Neural progenitor cell (in vitro differentiated cells): ENCODE results near the gene KRTAP9-9. TPM values are rescaled to one million over a fixed set of nuclear protein-coding genes. Genes with fewer than 3 reads are reported as not detected.
"Not testable (repeated sequence)": the region's sequence is repeated elsewhere in the genome, so short reads cannot be mapped to it uniquely, and the experiment has no call there.

ENCODE experiments used
- DNase-seq: peaks from one replicate; pipeline ENCODE4 v3.0.0-alpha.2; 2016; ENCODE audit warnings: low spot score
- H2AFZ ChIP-seq: fragments of 200-600 bp; sonication (generic); replicated peaks from 2 replicates; pipeline ENCODE4 v1.6.1; 2016; ENCODE audit warnings: antibody characterized with exemption
- H3F3A ChIP-seq: fragments of 200-600 bp; sonication (generic); 2 replicates; pipeline ENCODE4 v1.6.1; 2016; ENCODE audit warnings: antibody characterized with exemption, low read depth
- H3K27ac ChIP-seq: fragments of 200-600 bp; sonication (generic); 2 replicates; pipeline ENCODE4 v1.5.1; 2016; ENCODE audit warnings: mild to moderate bottlenecking
- H3K27me3 ChIP-seq: fragments of 200-600 bp; sonication (generic); 2 replicates; pipeline ENCODE4 v1.6.1; 2016; ENCODE audit warnings: mild to moderate bottlenecking, moderate library complexity
- H3K36me3 ChIP-seq: fragments of 200-600 bp; sonication (generic); 2 replicates; pipeline ENCODE4 v1.5.1; 2016
- H3K4me1 ChIP-seq: fragments of 200-600 bp; sonication (generic); 2 replicates; pipeline ENCODE4 v1.6.1; 2016; ENCODE audit warnings: mixed run types
- H3K4me2 ChIP-seq: fragments of 200-600 bp; sonication (generic); 2 replicates; pipeline ENCODE4 v1.6.1; 2016
- H3K4me3 ChIP-seq: fragments of 200-600 bp; sonication (generic); 2 replicates; pipeline ENCODE4 v1.5.1; 2016
- H3K79me2 ChIP-seq: fragments of 200-600 bp; sonication (generic); 2 replicates; pipeline ENCODE4 v1.6.1; 2016; ENCODE audit warnings: low read depth
- H3K9ac ChIP-seq: fragments of 200-600 bp; sonication (generic); 2 replicates; pipeline ENCODE4 v1.6.1; 2016
- H3K9me3 ChIP-seq: fragments of 200-600 bp; sonication (generic); 2 replicates; pipeline ENCODE4 v1.5.1; 2016; ENCODE audit warnings: low read depth
- H4K20me1 ChIP-seq: fragments of 200-600 bp; sonication (generic); 2 replicates; pipeline ENCODE4 v1.6.1; 2016; ENCODE audit warnings: low read depth
- H3K27ac Mint-ChIP-seq: 3 replicates; pipeline ENCODE4 v1.8.0; 2021; ENCODE audit warnings: mixed read lengths
- H3K27me3 Mint-ChIP-seq: 2 replicates; pipeline ENCODE4 v1.8.0; 2022; ENCODE audit warnings: low read depth, mild to moderate bottlenecking, inconsistent platforms, moderate library complexity, mixed read lengths; ENCODE audit not compliant: insufficient read depth
- H3K36me3 Mint-ChIP-seq: 3 replicates; pipeline ENCODE4 v1.8.0; 2021; ENCODE audit warnings: mixed read lengths
- H3K4me1 Mint-ChIP-seq: 3 replicates; pipeline ENCODE4 v1.8.0; 2021; ENCODE audit warnings: mixed read lengths
- H3K4me3 Mint-ChIP-seq: 3 replicates; pipeline ENCODE4 v1.8.0; 2021; ENCODE audit warnings: mild to moderate bottlenecking, moderate library complexity, mixed read lengths
- H3K9me3 Mint-ChIP-seq: 3 replicates; pipeline ENCODE4 v1.8.0; 2020; ENCODE audit warnings: mixed read lengths
- CTCF ChIP-seq: fragments of 200-600 bp; sonication (generic); IDR thresholded peaks from 2 replicates; pipeline ENCODE4 v1.5.1; 2017; ENCODE audit warnings: antibody characterized with exemption, mild to moderate bottlenecking
- EZH2 ChIP-seq: fragments of 200-600 bp; sonication (generic); IDR thresholded peaks from 2 replicates; pipeline ENCODE4 v1.6.1; 2017; ENCODE audit warnings: antibody characterized with exemption, mild to moderate bottlenecking, moderate library complexity
- EZH2phosphoT487 ChIP-seq: fragments of 200-600 bp; sonication (generic); IDR thresholded peaks from 2 replicates; pipeline ENCODE4 v1.6.1; 2017; ENCODE audit warnings: antibody characterized with exemption
- total RNA-seq: library from RNA; depleted of rRNA; stranded (reverse); fragments of >200 nt; gene quantifications from 2 replicates; pipeline ENCODE4 v1.2.3, GENCODE V29; 2015; ENCODE audit warnings: low replicate concordance

Gene KRTAP9-9
- total RNA-seq, 1 donor from 2014 or later, result not detected

GRCh38 chr17:41267711-41268110, 12.5 kb downstream of the KRTAP9-9 start:
- Histone ChIP-seq H3K4me2 (no peak overlapping the region), H2AFZ (no peak overlapping the region), H3K9me3 (no peaks in the 10 kb centered on the region), H3K27me3 (no peaks in the 10 kb centered on the region), H3K79me2 (no peaks in the 10 kb centered on the region), H3K36me3 (no peaks in the 10 kb centered on the region), H3F3A (no peaks in the 10 kb centered on the region), H3K27ac (no peak overlapping the region), H3K4me1 (no peaks in the 10 kb centered on the region), H4K20me1 (no peaks in the 10 kb centered on the region), H3K4me3 (no peak overlapping the region), H3K9ac (no peak overlapping the region)
- Mint-ChIP-seq H3K36me3 (no peaks in the 10 kb centered on the region), H3K4me3 (no peak overlapping the region), H3K27ac (no peak overlapping the region), H3K27me3 (peaks cover 3% of the 10 kb centered on the region), H3K4me1 (no peaks in the 10 kb centered on the region), H3K9me3 (no peaks in the 10 kb centered on the region)
- no peak for DNase-seq
- TF ChIP-seq EZH2, result no peak
- TF ChIP-seq CTCF, result no peak
- TF ChIP-seq EZH2phosphoT487, result no peak

GRCh38 chr17:41271323-41271722, 16.1 kb downstream of the KRTAP9-9 start:
- not testable (repeated sequence) for H3K4me1 Mint-ChIP-seq, H3K27me3 Mint-ChIP-seq, H3K4me3 ChIP-seq, H3K9me3 Mint-ChIP-seq, H3K9ac ChIP-seq, DNase-seq, H3K4me3 Mint-ChIP-seq, H3K36me3 ChIP-seq, H3K4me1 ChIP-seq, H4K20me1 ChIP-seq, H3K27ac ChIP-seq, H3K9me3 ChIP-seq, H3K36me3 Mint-ChIP-seq, H3K27ac Mint-ChIP-seq, H3K79me2 ChIP-seq, H3K27me3 ChIP-seq, H2AFZ ChIP-seq, H3K4me2 ChIP-seq, H3F3A ChIP-seq

GRCh38 chr17:41271858-41272257, 16.7 kb downstream of the KRTAP9-9 start:
- no peaks in the 10 kb centered on the region for H3K9me3 Mint-ChIP-seq
- Histone ChIP-seq H3K4me3 (no peak overlapping the region), H3F3A (no peaks in the 10 kb centered on the region), H3K9ac (no peak overlapping the region), H3K27me3 (no peaks in the 10 kb centered on the region), H3K9me3 (no peaks in the 10 kb centered on the region), H3K27ac (no peak overlapping the region), H3K36me3 (no peaks in the 10 kb centered on the region), H3K4me1 (no peaks in the 10 kb centered on the region), H2AFZ (no peak overlapping the region), H4K20me1 (no peaks in the 10 kb centered on the region), H3K79me2 (no peaks in the 10 kb centered on the region), H3K4me2 (no peak overlapping the region)
- H3K36me3 Mint-ChIP-seq, result no peaks in the 10 kb centered on the region
- TF ChIP-seq EZH2, result no peak
- TF ChIP-seq CTCF, result no peak
- no peak for TF ChIP-seq EZH2phosphoT487
- no peak overlapping the region for H3K27ac Mint-ChIP-seq
- DNase-seq, result no peak
- peaks cover 4% of the 10 kb centered on the region for H3K27me3 Mint-ChIP-seq
- no peak overlapping the region for H3K4me3 Mint-ChIP-seq
- no peaks in the 10 kb centered on the region for H3K4me1 Mint-ChIP-seq

GRCh38 chr17:41275648-41276190, 20.5 kb downstream of the KRTAP9-9 start, which contains the start of gene KRTAP9-7:
TSS of gene KRTAP9-7 (plus strand) at chr17:41275698. CDS start at chr17:41275698, 0 bp downstream.
- H3K4me1 Mint-ChIP-seq, H3F3A ChIP-seq, H3K36me3 Mint-ChIP-seq, H3K27me3 ChIP-seq, DNase-seq, H3K4me2 ChIP-seq, H3K9me3 ChIP-seq, H3K9me3 Mint-ChIP-seq, H3K27ac Mint-ChIP-seq, H3K27me3 Mint-ChIP-seq, H3K4me1 ChIP-seq, H3K4me3 Mint-ChIP-seq, H3K4me3 ChIP-seq, H2AFZ ChIP-seq, H3K36me3 ChIP-seq, H4K20me1 ChIP-seq, H3K79me2 ChIP-seq, H3K9ac ChIP-seq, H3K27ac ChIP-seq: not testable (repeated sequence)
